Uterus (tissue), 4 donors: ENCODE results near the gene LRRIQ1. TPM values are rescaled to one million over a fixed set of nuclear protein-coding genes. Genes with fewer than 3 reads are reported as not detected.
"Not testable (repeated sequence)": the region's sequence is repeated elsewhere in the genome, so short reads cannot be mapped to it uniquely, and the experiment has no call there.

Experiments used
- DNase-seq, 2 donors: peaks; one replicate each; pipeline ENCODE4 v3.0.0-alpha.2; 2019 to 2020
- H3K27ac ChIP-seq, 2 donors: fragments of 200-600 bp; sonication (generic); 1 replicate in 1 of 2; 2 replicates in 1 of 2; pipeline ENCODE4 v1.5.1; 2016 to 2018
- H3K27me3 ChIP-seq, 2 donors: fragments of 200-600 bp; sonication (generic); one replicate each; pipeline ENCODE4 v1.5.1; 2018 to 2019; ENCODE audit warnings: control low read depth in 1 of 2
- H3K36me3 ChIP-seq, 2 donors: fragments of 200-600 bp; sonication (generic); one replicate each; pipeline ENCODE4 v1.5.1; 2019; ENCODE audit warnings: control low read depth in 1 of 2
- H3K4me1 ChIP-seq, 2 donors: fragments of 200-600 bp; sonication (generic); one replicate each; pipeline ENCODE4 v1.5.1; 2018 to 2019; ENCODE audit warnings: control low read depth in 1 of 2
- H3K4me3 ChIP-seq, 2 donors: fragments of 200-600 bp; sonication (generic); 1 replicate in 1 of 2; 2 replicates in 1 of 2; pipeline ENCODE4 v1.5.1; 2018 to 2019; ENCODE audit warnings: mild to moderate bottlenecking in 1 of 2
- H3K9me3 ChIP-seq, 2 donors: fragments of 200-600 bp; sonication (generic); one replicate each; pipeline ENCODE4 v1.5.1; 2019; ENCODE audit warnings: control low read depth in 1 of 2
- CTCF ChIP-seq, 4 experiments: fragments of 200-600 bp in 2 of 4; fragments of 450-650 bp in 2 of 4; sonication (generic) in 2 of 4; IDR thresholded peaks; one replicate each; pipeline ENCODE4 v1.5.1; 2016 to 2019; ENCODE audit warnings: antibody characterized with exemption in 4 of 4, mild to moderate bottlenecking in 2 of 4, moderate library complexity in 1 of 4
- POLR2A ChIP-seq, 2 donors: fragments of 450-650 bp; IDR thresholded peaks; one replicate each; pipeline ENCODE4 v1.6.1; 2016; ENCODE audit warnings: antibody characterized with exemption in 2 of 2, mild to moderate bottlenecking in 1 of 2, moderate library complexity in 1 of 2
- intact Hi-C: fragments of 100-400 bp; cut with DNase I; formaldehyde crosslinking; loops from one replicate; pipeline ENCODE4 v1.15.1; 2023; ENCODE audit warnings: low total_unique reads
- total RNA-seq, 4 donors: library from RNA; depleted of rRNA in 3 of 4; stranded (reverse); fragments of >200 nt in 3 of 4; gene quantifications; one replicate each; pipeline versions ENCODE4 v1.1.0 to v1.2.4, GENCODE V29; 2014 to 2023
- donor health status: DM: yes; HTN: yes; CAD: no.

Gene LRRIQ1
- total RNA-seq, 4 donors from 2014 or later = 0.51 to 13.1 (median 1.9) TPM

DNA sequence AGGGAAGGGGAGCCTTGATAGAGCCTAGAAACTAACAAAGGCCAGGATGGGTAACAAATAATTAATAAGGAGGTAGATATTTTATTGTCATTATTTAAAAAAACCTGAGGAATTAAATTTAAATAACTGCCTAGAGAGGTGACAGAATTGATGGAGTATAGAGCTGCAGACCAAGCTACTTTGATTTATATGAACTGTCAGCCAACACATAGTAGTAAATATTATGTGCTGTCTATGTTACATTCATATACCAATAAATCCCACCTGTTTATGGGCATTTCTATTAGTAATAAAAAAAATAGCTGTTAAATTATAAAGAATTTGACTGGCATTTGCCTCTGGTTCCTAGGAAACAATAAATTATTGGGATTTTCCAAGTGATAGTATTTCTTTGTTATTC, 37.8 kb upstream of the LRRIQ1 start:
- Histone ChIP-seq H3K4me1 (no peaks in the 10 kb centered on the region), H3K27ac (no peak overlapping the region), H3K36me3 (no peaks in the 10 kb centered on the region), H3K4me3 (no peak overlapping the region), H3K27me3 (no peaks in the 10 kb centered on the region), H3K9me3 (no peaks in the 10 kb centered on the region)
- TF ChIP-seq POLR2A (IDR thresholded peaks at IDR 0.05) = no peak
- TF ChIP-seq CTCF (IDR thresholded peaks at IDR 0.05) = no peak
- intact Hi-C loops = no loop called here
- DNase-seq = no peak

DNA sequence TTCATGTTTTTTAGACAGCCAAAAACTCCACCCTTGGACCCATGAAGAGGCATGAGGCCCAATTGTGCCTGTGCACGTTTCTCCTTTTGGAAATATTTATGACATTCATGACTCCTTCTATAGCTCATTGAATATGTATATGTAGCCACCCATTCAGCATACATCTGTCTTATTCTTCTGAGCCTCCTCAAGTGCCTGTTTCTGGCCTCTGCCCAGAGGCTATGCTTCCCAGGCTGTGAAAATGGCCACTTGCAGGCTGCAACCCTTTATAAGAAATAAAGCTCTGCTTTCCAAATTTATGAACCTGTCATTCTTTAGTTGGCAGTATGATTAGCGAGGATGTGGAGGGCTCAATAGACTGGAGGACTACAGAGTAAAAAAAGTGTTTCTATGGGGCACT, 35.4 kb upstream of the LRRIQ1 start:
- Histone ChIP-seq H3K27me3 (no peaks in the 10 kb centered on the region), H3K36me3 (no peaks in the 10 kb centered on the region), H3K4me3 (no peak overlapping the region), H3K9me3 (no peaks in the 10 kb centered on the region), H3K27ac (no peak overlapping the region), H3K4me1 (no peaks in the 10 kb centered on the region)
- DNase-seq = no peak
- intact Hi-C loops = no loop called here
- no peak for TF ChIP-seq CTCF (IDR thresholded peaks at IDR 0.05)
- TF ChIP-seq POLR2A (IDR thresholded peaks at IDR 0.05) = no peak

GRCh38 chr12:85002778-85003296, 33.3 kb upstream of the LRRIQ1 start:
- intact Hi-C loops = no loop called here
- no peak for DNase-seq
- no peak for TF ChIP-seq CTCF (IDR thresholded peaks at IDR 0.05)
- H3K27ac ChIP-seq = no peak overlapping the region
- no peaks in the 10 kb centered on the region for H3K27me3 ChIP-seq
- no peaks in the 10 kb centered on the region for H3K36me3 ChIP-seq
- H3K4me3 ChIP-seq = no peak overlapping the region
- H3K4me1 ChIP-seq = no peaks in the 10 kb centered on the region
- no peaks in the 10 kb centered on the region for H3K9me3 ChIP-seq

GRCh38 chr12:85004204-85004603, 31.9 kb upstream of the LRRIQ1 start:
- no peak for DNase-seq
- intact Hi-C loops = no loop called here
- TF ChIP-seq POLR2A (IDR thresholded peaks at IDR 0.05) (no peak), CTCF (IDR thresholded peaks at IDR 0.05) (no peak)
- Histone ChIP-seq H3K4me3 (no peak overlapping the region), H3K9me3 (no peaks in the 10 kb centered on the region), H3K36me3 (no peaks in the 10 kb centered on the region), H3K4me1 (no peaks in the 10 kb centered on the region), H3K27me3 (no peaks in the 10 kb centered on the region), H3K27ac (no peak overlapping the region)

DNA sequence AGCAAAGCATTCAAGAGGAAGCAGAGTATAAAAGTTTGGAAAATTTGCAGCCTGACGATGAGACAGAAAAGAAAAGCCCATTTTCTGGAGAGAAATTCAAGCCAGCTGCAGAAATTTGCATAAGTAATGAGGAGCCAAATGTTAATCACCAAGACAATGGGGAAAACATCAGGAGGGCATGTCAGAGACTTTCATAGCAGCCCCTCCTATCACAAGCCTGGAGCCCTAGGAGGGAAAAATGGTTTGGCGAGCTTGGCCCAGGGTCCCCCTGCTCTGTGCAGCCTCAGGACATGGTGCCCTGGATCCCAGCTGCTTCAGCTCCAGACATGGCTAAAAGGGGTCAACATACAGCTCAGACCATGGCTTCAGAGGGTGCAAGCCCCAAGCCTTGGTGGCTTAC, 31.1 kb upstream of the LRRIQ1 start:
- H3K36me3 ChIP-seq, H3K4me1 ChIP-seq, H3K27me3 ChIP-seq, H3K4me3 ChIP-seq, H3K9me3 ChIP-seq, intact Hi-C loops, DNase-seq, H3K27ac ChIP-seq: not testable (repeated sequence)

DNA sequence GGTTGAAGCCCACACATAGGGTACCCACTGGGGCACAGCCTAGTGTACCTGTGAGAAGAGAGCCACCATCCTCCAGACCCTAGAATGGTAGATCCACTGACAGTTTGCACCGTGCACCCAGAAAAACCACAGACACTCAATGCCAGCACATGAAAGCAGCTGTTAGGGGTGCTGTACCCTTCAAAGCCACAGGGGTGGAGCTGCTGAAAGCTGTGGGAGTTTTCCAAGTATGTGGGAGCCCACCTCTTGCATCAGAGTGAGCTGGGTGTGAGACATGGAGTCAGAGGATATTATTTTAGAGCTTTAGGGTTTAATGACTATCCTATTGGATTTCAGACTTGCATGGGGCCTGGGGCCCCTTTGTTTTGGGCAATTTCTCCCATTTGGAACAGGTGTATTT, 30.5 kb upstream of the LRRIQ1 start:
- Histone ChIP-seq H3K4me3 (no peak overlapping the region), H3K4me1 (no peaks in the 10 kb centered on the region), H3K9me3 (no peaks in the 10 kb centered on the region), H3K27ac (no peak overlapping the region), H3K27me3 (no peaks in the 10 kb centered on the region), H3K36me3 (no peaks in the 10 kb centered on the region)
- TF ChIP-seq POLR2A (IDR thresholded peaks at IDR 0.05) (no peak), CTCF (IDR thresholded peaks at IDR 0.05) (no peak)
- intact Hi-C loops = no loop called here
- DNase-seq = no peak
